HG03175 (cell line): ENCODE measurements around the gene CDK16.

Experiments
- ATAC-seq: cut with Tn5 transposase; IDR thresholded peaks from one replicate; pipeline ENCODE4 v1.9.1; 2021; ENCODE audit warnings: mild to moderate bottlenecking, moderate library complexity; ENCODE audit not compliant: unreplicated experiment

CDK16 gene

GRCh38 chrX:47206316-47206715, 12.2 kb upstream of the CDK16 start:
- no peak for ATAC-seq

GRCh38 chrX:47208108-47208507, 10.4 kb upstream of the CDK16 start:
- ATAC-seq = no peak

- no peak for ATAC-seq
These were observed 8.8 kb upstream of the CDK16 start for GRCh38 chrX:47209508-47210238.

- ATAC-seq = no peak
These were observed 7.6 kb upstream of the CDK16 start for GRCh38 chrX:47210661-47211425.

GRCh38 chrX:47212381-47213293, 5.8 kb upstream of the CDK16 start:
- no peak for ATAC-seq

GRCh38 chrX:47214435-47215077, 3.9 kb upstream of the CDK16 start:
- no peak for ATAC-seq

- no peak for ATAC-seq
These were observed 3.1 kb upstream of the CDK16 start for GRCh38 chrX:47215291-47215900.

- ATAC-seq = no peak
These were observed 2.0 kb upstream of the CDK16 start for GRCh38 chrX:47216393-47216925.

GRCh38 chrX:47217121-47217851, 1.2 kb upstream of the CDK16 start:
- ATAC-seq = no peak

- ATAC-seq = peak; percentile 89
These were observed 615 bp upstream of the CDK16 start for GRCh38 chrX:47217852-47218279.

- ATAC-seq = no peak
These were observed 687 bp downstream of the CDK16 start for GRCh38 chrX:47218920-47219815.

GRCh38 chrX:47221756-47222155, 3.3 kb downstream of the CDK16 start:
- no peak for ATAC-seq

- no peak for ATAC-seq
These were observed 4.4 kb downstream of the CDK16 start for GRCh38 chrX:47222751-47223350.

- ATAC-seq = no peak
These were observed 5.2 kb downstream of the CDK16 start for GRCh38 chrX:47223476-47224250.

- ATAC-seq = no peak
These were observed 5.9 kb downstream of the CDK16 start for GRCh38 chrX:47224266-47224895.

GRCh38 chrX:47224896-47225290, 6.4 kb downstream of the CDK16 start:
- no peak for ATAC-seq

- no peak for ATAC-seq
These were observed 7.6 kb downstream of the CDK16 start for GRCh38 chrX:47226071-47226470.
